Measurements from ENCODE around the gene SPACA6.

The SPACA6 gene

DNA sequence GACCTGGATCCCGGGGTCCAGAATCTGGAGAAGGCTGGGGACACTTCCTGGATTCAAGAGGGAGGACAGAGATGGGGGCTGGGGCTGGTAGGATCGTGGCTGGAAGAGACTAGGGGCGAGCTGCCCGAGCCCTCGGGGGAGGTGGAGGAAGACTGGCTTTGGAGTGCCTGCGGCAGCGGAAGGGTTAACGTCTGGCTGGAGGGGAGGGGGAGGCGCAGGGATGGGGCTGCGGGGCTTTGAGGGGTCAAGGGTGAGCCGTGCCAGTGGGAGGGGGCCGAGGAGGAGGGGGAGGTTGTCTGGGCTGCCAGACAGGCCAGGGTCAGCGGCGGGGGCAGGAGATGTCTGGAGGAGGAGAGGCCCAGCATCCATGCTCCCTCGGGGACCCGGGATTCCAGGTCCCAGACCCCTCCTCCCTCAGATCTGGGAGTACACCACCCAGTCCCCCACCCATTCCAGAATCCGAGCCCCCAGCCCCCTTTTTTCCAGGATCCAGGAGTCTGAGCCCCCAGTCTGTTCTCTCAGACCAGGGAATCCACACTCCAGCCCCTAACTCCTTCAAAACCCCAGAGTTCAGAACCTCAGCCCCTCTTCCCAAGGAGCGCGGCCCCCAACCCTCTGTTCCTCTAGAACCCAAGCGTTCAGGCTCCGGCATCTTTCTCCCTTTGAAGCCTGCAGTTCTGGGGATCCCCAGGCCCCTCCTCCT lies 3.2 kb upstream of the SPACA6 start:
- DNase-seq = peak in 1 of 2 donors; percentile 20

DNA sequence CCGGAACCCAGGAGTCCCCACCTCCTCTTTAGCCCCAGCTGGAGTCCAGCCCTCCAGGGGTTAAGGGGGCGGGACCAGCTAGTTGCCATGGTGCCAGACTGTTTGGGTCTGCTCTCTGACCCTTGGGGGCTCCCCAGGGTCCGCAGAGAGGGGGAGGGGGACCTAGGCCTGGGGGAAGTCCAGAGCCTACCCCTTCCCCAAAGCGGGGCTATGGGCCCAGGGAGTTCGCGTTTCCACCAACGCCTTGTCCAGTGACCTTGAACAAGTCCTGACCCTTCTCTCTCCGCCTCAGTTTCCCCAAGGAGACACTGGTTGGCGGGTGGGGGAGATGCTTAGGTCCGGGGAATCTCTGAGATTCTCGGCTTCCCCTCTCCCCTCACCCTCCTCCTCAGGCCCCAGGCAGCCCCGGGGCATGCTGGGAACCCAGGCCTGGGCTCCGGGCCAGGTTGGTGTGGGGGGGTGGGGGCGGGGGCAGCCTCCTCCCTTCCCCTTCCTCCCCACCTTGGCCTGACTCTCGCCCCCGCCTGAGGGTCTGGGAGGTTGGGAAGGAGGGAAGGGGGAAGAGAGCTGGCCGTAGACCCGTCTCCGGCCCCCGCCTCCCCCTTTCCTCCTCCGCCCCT lies 2.6 kb upstream of the SPACA6 start:
- DNase-seq = peak; percentile 72 to 73

DNA sequence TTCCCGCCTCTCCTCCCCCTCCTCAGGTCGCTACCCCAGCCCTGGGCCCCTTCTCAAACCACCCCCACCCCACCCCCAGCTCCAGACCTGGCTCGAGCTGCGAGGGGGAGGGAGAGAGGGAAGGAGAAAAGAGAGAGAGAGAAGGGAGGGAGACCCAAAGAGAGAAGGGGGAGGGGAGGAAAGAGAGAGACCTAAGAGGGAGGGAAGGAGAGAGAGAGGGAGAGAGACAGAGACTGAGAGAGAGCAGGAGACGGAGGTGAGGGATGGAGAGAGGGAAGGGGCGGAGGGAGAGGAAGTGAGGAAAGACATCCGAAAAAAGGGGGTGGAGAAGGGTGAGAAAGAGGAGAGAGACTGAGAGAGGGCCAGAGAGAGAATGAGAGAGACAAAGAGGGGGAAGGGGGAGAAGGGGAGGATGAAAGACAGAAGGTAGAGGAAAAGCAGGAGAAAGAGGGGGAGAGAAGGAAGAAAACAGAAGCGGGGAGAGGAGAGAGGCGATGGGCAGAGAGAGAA lies 2.0 kb upstream of the SPACA6 start:
- peak in 1 of 2 donors; percentile 2 for DNase-seq

DNA sequence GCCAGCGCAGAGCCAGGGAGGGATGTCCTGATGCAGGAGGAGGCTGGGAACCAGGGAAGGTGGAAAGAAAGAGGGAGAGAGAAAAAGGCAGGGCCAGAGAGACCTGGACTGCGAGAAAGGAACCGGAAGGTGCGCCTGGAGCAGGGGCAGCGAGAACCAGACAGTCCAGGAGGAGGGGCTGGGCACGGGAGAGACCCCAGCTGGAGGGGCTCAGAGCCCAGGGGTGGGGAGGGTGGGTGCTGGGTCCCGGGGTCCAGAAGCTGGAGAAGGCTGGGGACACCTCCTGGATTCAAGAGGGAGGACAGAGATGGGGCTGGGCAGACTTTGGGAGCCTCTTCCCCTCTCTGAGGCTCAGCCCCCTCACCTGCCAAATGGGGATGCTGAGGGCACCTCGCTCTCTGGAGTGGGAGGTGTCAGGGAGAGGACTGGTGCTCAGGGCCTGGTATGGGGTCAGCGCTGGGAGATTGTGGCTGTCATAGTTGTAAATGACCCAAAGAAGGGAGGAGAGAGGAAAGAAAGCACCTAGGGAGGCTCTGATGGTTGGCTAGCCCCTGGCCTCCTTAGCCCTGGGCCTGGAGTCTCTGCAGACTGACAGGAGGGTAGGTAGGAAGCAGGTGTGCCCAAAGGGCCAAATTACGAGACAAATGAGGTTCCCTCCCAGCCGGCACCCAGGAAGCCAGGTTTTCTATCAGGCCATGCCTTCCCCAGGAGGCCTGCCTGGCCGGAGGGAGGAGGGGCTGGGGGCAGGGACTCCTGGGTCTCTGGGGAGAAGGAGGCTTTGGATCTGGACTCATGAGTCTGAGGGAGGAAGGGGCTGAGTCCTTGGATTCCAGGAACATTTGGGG lies 1.3 kb upstream of the SPACA6 start:
- peak in 1 of 2 donors; percentile 12 for DNase-seq

DNA sequence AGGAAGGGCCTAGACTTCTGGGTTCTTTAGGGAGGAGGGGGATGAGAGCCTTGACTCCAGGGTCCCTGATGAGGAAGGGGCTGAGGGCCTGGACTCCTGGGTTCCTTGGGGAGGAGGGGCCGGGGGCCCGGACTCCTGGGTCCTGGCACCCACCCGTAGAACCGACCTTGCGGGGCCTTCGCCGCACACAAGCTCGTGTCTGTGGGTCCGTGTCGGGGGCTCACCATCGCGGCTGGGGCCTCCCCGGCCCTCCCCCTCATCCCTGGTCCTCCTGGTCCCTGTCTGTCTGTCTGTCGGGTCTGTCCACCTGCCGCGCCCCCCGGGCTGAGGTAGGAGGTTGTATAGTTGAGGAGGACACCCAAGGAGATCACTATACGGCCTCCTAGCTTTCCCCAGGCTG lies 662 bp upstream of the SPACA6 start:
- DNase-seq = no peak

DNA sequence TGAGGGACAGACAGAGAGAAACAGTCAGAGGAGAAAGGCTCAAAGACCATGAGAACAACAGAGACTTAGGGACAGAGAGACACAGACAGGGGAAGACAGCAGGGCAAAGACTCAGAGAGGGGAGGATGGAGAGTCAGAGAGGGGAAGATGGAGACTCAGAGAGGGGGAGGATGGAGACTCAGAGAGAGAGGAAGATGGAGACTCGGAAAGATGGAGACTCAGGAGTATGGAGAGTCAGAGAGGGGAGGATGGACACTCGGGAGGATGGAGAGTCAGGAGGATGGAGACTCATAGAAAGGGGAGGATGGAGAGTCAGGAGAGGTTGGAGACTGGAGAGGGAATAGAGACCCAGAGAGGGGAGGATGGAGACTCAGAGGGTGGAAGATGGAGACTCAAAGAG lies 689 bp downstream of the SPACA6 start:
- DNase-seq = no peak

DNA sequence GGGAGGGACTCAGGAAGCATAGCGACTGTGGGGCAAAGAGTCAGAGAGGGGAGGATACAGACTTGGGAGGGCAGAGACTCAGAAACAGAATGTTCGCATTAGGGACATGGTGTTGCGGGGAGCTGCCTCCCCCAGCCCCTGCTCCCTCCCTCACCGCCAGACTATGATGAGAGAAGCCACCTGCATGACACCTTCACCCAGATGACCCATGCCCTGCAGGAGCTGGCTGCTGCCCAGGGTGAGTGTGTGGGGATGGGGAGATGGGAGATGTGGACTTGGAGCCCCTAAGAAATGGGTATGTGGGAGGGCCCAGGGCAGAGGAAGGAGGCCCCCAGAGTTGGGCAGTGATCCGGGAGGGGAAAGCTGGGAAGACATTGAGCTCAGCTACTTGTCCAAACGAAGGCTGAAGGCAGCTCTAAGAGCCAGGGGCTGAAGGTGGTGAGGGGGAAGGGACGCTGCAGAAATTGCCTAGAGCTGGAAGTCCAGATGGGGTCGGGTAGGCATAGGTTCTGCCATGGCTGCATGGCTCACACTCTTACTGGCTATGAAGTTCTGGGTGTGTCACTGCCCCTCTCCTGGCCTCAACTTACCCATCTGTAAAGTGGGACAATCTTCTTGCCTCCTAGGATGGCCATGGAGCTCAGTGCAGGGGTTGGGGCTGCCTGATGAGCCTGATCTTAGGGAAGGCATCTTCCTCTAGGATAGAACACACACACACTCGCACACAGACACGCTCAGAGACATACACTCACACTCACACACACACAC lies 1.4 kb downstream of the SPACA6 start:
- DNase-seq = no peak

DNA sequence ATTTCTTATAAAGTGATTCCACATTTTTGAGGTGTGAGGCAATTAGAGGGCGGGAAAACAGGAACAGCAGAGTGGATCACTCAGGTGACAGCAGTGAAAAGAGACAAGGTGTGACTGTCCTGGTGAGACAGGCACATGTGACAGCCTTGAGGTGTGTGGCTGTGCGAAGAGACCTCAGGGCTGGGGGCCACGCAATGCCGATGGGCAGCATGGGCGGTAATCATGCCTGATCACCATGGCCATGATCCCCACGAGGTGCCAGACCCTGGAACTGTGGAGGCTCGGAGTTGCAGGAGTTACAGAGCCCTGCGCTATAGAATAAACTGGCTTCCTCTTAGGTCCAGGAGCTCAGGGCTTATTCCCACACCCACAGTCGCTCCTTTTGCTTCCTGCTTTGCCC lies 2.0 kb downstream of the SPACA6 start:
- no peak for DNase-seq

DNA sequence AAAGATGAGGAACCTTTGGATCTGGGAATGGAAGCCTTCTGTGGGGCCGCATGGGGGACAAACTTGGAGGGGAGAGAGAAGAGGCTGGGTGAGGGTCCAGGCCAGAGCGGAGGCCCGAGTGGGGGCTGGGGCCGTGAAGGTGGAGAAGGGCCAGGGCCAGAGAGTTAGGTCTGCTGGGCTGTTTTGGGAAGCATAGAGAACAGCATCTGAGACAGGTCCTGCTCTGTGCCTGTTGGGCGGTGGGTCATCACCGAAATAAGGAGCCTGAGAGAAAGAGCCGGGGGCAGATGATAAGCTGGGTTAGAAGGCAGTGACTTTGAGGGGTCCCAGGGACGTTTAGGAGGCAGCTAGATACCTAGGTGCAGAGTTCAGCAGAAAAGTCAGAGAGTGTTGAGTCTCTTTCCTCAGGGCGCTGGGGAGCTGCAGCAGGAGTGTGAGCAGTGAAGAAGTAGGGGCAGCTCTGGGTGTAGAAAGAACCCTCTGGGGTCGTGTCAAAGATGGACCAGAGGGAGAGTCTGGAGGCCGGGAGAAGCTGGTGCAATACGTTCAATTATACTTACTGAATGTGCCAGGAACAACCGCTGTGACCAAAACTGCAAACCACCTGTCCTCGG lies 2.7 kb downstream of the SPACA6 start:
- peak in 1 of 2 donors; percentile 12 for DNase-seq

DNA sequence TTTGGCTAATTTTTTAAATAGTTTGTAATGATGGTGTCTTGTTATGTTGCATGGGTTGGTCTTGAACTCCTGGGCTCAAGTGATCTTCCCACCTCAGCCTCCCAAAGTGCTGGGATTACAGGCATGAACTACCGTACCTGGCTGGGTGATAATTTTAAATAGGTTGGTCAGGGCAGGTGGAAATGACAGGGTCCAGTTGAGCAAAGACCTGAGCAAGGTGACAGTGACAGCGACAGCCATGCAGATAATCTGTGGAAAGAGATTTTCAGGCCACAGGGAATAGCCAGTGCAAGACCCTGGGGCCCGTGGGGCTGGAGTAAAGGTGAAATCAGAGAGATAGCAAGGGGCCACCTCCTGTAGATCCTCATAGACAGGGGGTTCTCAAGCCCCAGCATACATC lies 3.5 kb downstream of the SPACA6 start:
- DNase-seq = no peak

DNA sequence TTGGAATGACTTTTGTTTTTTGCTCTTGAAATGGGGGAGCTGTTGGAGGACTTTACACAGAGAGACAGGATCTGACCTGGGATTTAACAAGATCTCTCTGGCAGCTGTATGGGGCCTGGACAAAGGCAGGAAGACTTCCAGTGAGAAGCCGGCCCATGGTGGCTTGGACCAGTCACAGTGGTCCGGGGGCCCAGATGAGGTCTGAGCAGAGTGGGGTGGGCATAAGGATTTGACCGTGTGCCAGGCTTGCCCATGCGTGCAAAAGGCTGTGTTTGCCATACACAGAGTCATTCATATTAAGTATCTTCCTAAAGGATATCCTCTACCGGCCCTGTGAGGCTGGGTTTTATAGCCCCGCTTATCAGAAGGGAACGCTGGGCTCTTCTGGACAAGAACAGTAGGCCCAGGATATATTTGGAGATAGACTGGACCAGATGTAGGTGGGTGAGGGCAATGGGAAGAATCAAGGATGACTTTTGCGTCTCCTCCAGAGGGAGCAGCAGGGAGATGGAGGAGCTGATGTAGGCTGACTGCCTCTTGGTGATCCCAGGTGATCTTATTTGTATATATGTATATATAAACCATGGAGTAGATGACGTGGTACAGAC lies 4.1 kb downstream of the SPACA6 start:
- DNase-seq = no peak

DNA sequence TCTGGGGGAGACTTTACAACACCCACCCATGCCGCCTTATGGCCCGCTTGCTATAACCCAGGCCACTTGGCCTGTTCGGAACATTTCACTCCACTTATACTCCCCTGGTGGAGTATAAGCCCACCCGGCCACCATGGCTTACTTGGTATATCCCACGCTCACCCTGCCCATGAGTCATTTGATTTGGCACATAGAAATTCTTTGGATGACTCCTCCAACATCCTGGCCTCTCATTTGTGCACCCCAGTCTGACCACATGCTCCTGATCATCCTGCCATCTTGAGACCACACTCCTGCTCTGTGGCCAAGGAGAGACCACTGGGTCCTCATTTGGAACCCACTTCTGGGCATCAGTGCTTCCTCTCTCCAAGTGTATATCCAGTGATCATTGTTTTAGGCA lies 5.2 kb downstream of the SPACA6 start:
- DNase-seq = no peak

DNA sequence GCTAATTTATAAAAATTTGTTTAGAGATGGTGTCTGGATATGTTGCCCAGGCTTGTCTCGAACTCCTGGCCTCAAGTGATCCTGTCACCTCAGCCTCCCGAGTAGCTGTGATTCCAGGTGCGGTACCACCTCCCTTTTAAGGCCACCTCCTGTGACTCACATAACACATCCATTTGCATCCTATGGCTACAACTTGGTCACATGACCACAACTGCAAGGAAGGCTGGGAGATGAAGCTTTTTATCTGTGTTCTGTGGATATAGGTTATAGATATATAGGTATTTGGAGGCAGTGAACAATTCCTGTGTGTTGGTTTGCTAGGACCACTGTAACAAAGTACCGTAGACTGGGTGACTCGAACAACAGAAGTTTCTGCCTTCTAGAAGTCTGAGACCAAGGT lies 6.0 kb downstream of the SPACA6 start:
- no peak for DNase-seq

DNA sequence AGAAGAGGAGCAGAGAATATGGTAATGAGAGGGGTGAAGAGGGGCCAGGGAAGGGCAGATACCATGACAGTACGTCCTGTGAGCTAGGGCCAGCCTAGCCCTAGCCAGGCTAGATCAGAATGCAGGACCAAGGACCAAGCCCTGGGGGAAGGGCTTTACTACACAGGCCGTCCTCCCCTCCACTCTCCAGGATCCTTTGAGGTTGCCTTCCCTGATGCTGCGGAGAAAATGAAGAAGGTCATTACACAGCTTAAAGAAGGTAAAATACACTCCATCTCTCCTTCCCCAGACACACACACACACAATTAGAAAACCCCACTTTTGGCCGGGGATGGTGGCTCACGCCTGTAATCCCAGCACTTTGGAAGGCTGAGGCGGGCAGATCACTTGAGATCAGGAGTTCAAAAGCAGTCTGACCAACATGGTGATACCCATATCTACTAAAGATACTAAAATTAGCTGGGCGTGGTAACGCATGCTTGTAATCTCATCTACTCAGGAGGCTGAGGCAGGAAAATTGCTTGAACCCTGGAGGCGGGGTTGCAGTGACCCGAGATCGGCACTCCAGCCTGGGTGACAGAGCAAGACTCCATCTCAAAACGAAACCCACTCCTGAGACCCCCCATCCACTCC lies 8.5 kb downstream of the SPACA6 start:
- no peak for DNase-seq

DNA sequence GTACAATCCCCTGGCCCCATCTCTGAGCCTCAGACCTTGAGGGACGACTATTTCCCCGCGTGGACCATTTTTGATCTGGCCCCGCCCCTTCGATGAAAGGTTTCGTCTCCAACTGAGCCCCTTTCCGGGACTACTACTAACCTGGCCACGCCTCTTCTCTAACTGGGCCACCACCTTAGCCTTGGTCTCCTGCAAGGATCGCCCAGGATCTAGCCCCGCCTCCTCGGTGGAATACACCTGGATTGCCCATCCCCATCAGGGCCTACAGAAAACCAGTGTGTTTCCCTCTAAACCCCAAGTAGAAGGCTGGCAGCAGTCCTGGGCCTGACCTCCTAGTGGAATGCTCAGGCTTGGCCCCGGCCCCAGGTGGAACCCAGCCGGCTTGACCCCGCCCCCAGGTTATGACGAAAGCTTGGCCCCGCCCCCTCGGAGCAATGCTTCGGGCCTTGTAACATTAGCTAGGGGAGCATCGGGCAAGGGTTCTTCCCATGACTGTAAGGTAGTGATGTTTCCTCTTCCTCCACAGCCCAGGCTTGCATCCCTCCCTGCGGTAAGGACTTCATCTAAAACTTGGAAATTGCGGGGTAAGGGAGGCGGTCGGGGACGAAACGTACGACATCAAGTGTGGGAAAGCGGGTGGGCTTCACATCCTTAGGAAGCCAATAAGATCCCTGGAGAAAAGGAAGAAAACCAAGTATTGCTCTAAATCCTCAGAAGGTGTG lies 9.1 kb downstream of the SPACA6 start:
- peak; percentile 50 to 60 for DNase-seq

DNA sequence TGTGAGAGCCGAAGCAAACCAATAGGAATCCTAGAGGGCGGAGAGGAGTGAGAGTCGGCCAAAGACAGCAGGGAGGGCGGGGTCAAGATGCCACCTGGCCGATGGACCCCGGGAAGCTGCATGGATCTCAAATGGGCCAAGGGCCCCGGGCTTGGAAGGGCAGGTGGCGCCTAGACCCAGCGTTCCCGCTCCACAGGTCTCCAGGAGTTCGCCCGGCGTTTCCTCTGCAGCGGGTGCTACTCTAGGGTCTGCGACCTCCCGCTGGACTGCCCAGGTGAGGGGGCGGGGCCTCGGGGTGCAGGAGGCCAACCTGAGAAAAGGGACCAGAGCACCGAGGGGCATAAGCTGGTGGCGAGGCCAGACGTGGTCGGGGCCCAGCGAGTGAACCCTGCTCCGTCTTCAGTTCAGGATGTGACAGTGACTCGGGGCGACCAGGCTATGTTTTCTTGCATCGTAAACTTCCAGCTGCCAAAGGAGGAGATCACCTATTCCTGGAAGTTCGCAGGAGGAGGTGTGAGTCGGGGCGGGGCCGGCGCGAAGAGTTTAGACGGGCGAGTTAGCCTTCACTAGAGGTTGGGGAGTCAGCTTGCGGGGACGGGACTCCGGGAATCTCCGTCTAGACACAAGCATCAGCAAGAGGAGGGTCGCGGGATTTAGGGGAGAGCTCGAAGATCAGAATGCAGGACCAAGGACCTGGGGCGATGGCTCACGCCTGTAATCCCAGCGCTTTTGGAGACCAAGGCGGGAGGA lies 9.9 kb downstream of the SPACA6 start:
- peak in 1 of 2 donors; percentile 20 for DNase-seq

DNA sequence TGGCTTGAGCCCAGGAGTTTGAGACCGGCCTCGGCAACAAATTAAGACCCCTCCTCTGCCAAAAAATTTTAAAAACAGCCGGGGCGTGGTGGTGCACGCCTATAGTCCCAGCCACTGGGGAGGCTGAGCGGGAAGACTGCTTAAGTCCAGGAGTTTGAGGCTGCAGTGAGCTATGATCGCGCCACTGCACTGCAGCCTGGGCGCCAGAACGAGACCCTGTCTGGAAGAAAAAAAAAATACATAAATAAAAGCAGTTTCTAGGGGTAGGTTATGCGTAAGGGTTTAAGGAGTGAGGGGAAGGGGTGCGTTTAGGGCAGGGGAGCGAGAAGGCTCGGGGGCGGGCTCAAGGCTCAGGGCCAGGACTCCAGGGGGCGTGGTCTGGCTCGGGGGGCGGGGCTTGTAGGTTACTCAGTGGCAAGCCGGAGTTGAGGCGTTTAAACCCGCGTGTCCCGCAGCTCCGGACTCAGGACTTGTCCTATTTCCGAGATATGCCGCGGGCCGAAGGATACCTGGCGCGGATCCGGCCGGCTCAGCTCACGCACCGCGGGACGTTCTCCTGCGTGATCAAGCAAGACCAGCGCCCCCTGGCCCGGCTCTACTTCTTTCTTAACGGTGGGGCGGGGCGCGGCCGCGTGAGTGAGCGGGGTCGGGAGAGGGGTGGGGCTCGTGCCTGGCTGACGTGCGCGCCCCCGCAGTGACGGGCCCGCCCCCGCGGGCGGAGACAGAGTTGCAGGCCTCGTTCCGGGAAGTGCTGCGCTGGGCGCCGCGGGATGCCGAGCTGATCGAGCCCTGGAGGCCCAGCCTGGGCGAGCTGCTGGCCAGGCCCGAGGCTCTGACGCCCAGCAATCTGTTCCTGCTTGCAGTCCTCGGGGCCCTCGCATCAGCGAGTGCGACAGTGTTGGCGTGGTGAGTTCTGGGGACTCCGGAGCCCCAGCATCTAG lies 10.7 kb downstream of the SPACA6 start:
- peak; percentile 97 to 98 for DNase-seq

DNA sequence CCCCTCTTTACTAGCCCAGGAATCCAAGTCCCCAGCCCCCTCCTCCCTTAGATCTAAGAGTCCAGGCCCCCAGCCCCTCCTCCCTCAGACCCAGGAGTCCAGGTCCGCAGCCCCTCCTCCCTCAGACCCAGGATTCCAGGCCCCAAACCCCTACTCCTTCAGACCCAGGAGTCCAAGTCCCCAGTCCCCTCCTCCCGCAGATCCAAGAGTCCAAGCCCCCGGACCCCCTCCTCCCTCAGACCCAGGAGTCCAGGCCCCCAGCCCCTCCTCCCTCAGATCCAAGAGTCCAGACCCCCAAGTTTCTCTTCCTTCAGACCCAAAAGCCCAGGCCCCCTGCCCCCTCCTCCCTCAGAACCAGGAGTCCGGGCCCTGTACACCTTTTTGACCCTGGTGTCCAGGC lies 11.5 kb downstream of the SPACA6 start:
- DNase-seq = no peak

DNA sequence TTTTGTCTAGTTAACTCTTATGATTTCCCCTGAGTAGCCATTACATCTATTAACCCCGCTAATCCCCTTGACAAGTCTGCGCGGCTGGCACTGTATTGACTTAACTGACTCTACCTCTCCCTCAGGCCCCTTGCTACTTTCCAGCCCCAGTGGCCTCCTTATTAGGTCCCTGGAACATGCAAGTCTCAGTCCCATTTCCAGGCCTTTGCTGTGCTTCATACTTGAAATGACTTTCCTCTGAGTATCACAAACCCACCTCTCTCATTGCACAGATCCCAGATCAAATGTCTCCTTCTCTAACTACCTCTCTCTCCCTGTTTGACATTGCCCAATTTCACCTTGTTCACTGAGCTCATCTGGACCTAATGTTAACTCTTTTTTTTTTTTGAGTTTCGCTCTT lies 13.2 kb downstream of the SPACA6 start:
- DNase-seq = no peak

All from stimulated activated CD4-positive, alpha-beta T cell treated with anti-CD3 and anti-CD28 coated beads, Interleukin-2, amount 100 ng/mL, for 24 hours (primary cell).